HEK293 (cell line): ENCODE data around the gene ABLIM2.

Source experiments
- CTCF ChIA-PET: fragments of 350-600 bp; formaldehyde crosslinking; extraction: SDS; loops from one replicate; lab custom pipeline; 2021; ENCODE audit warnings: antibody characterized with exemption; lab: Yijun Ruan, JAX
- POLR2A ChIA-PET: fragments of 300-600 bp; formaldehyde crosslinking; extraction: SDS; loops from one replicate; lab custom pipeline; 2020; ENCODE audit warnings: antibody characterized with exemption, inconsistent platforms; lab: Yijun Ruan, JAX
- H3K27ac ChIP-seq: fragments of 200-500 bp; sonication (Bioruptor generic); 2 replicates; pipeline ENCODE4 v1.5.1; 2014; ENCODE audit warnings: low read depth, low read length, control low read depth, inconsistent platforms; ENCODE audit errors: extremely low read depth
- H3K36me3 ChIP-seq, 2 experiments: fragments of 200-500 bp in 1 of 2; sonication (Bioruptor generic) in 1 of 2; 1 replicate in 1 of 2; 2 replicates in 1 of 2; pipeline ENCODE4 v1.5.1; 2014 to 2017; ENCODE audit warnings: inconsistent platforms in 2 of 2, low read length in 2 of 2; ENCODE audit not compliant: control insufficient read depth in 2 of 2, insufficient read depth in 1 of 2
- H3K4me1 ChIP-seq: fragments of 200-500 bp; sonication (Bioruptor generic); 2 replicates; pipeline ENCODE4 v1.5.1; 2014; ENCODE audit warnings: mild to moderate bottlenecking, low read length, inconsistent platforms; ENCODE audit not compliant: control insufficient read depth, insufficient read depth
- H3K4me3 ChIP-seq: 2 replicates; pipeline ENCODE4 v1.5.1; 2011; ENCODE audit warnings: low read depth, mild to moderate bottlenecking, control low read depth, low read length, moderate library complexity
- H3K9me3 ChIP-seq: fragments of 200-500 bp; sonication (Bioruptor generic); 2 replicates; pipeline ENCODE4 v1.5.1; 2014; ENCODE audit warnings: low read depth, low read length, inconsistent platforms; ENCODE audit not compliant: control insufficient read depth, insufficient read depth
- FEZF1 ChIP-seq: fragments of 450-650 bp; formaldehyde crosslinking; IDR thresholded peaks from 2 replicates; pipeline ENCODE4 v1.5.1; 2016; ENCODE audit warnings: missing biosample characterization, missing genetic modification characterization
- GLIS1 ChIP-seq: fragments of 450-650 bp; formaldehyde crosslinking; IDR thresholded peaks from 2 replicates; pipeline ENCODE4 v1.5.1; 2016; ENCODE audit warnings: missing biosample characterization, missing genetic modification characterization
- KLF9 ChIP-seq: fragments of 450-650 bp; formaldehyde crosslinking; IDR thresholded peaks from 2 replicates; pipeline ENCODE4 v1.5.1; 2016; ENCODE audit warnings: missing biosample characterization, missing genetic modification characterization, low read depth
- YY1 ChIP-seq: fragments of 450-650 bp; formaldehyde crosslinking; IDR thresholded peaks from 2 replicates; pipeline ENCODE4 v1.5.1; 2018; ENCODE audit warnings: missing biosample characterization, missing genetic modification characterization
- ZNF248 ChIP-seq: fragments of 450-650 bp; formaldehyde crosslinking; IDR thresholded peaks from 2 replicates; pipeline ENCODE4 v1.5.1; 2017; ENCODE audit warnings: missing biosample characterization, missing genetic modification characterization
- ZNF473 ChIP-seq: fragments of 450-650 bp; formaldehyde crosslinking; IDR thresholded peaks from 2 replicates; pipeline ENCODE4 v1.5.1; 2017; ENCODE audit warnings: missing biosample characterization, missing genetic modification characterization
- ZNF521 ChIP-seq: fragments of 450-650 bp; formaldehyde crosslinking; IDR thresholded peaks from 2 replicates; pipeline ENCODE4 v1.5.1; 2017; ENCODE audit warnings: missing biosample characterization, mild to moderate bottlenecking, missing genetic modification characterization
- ZNF626 ChIP-seq: fragments of 450-650 bp; sonication (Bioruptor Pico); formaldehyde crosslinking; IDR thresholded peaks from 2 replicates; pipeline ENCODE4 v1.5.1; 2018; ENCODE audit warnings: missing biosample characterization, missing genetic modification characterization, inconsistent platforms
- ZNF747 ChIP-seq: fragments of 450-650 bp; formaldehyde crosslinking; IDR thresholded peaks from 2 replicates; pipeline ENCODE4 v1.5.1; 2016; ENCODE audit warnings: missing biosample characterization, missing genetic modification characterization
- ZNF785 ChIP-seq: fragments of 450-650 bp; formaldehyde crosslinking; IDR thresholded peaks from 2 replicates; pipeline ENCODE4 v1.5.1; 2016; ENCODE audit warnings: missing biosample characterization, missing genetic modification characterization
- ZSCAN16 ChIP-seq: fragments of 450-650 bp; formaldehyde crosslinking; IDR thresholded peaks from 2 replicates; pipeline ENCODE4 v1.5.1; 2016; ENCODE audit warnings: missing biosample characterization, missing genetic modification characterization
- TF ChIP-seq, protein P1 (sequence below): fragments of 450-650 bp; formaldehyde crosslinking; IDR thresholded peaks from 2 replicates; pipeline ENCODE4 v1.5.1; 2016; ENCODE audit warnings: missing biosample characterization, missing genetic modification characterization
- TF ChIP-seq, protein P2 (sequence below): fragments of 450-650 bp; formaldehyde crosslinking; IDR thresholded peaks from 2 replicates; pipeline ENCODE4 v1.5.1; 2017; ENCODE audit warnings: missing biosample characterization, missing genetic modification characterization
- TF ChIP-seq, protein P3 (sequence below): fragments of 450-650 bp; formaldehyde crosslinking; IDR thresholded peaks from 2 replicates; pipeline ENCODE4 v1.5.1; 2016; ENCODE audit warnings: missing biosample characterization, missing genetic modification characterization
- TF ChIP-seq, protein P4 (sequence below): fragments of 450-650 bp; formaldehyde crosslinking; IDR thresholded peaks from 2 replicates; pipeline ENCODE4 v1.5.1; 2016; ENCODE audit warnings: missing biosample characterization, missing genetic modification characterization

The ABLIM2 gene

DNA sequence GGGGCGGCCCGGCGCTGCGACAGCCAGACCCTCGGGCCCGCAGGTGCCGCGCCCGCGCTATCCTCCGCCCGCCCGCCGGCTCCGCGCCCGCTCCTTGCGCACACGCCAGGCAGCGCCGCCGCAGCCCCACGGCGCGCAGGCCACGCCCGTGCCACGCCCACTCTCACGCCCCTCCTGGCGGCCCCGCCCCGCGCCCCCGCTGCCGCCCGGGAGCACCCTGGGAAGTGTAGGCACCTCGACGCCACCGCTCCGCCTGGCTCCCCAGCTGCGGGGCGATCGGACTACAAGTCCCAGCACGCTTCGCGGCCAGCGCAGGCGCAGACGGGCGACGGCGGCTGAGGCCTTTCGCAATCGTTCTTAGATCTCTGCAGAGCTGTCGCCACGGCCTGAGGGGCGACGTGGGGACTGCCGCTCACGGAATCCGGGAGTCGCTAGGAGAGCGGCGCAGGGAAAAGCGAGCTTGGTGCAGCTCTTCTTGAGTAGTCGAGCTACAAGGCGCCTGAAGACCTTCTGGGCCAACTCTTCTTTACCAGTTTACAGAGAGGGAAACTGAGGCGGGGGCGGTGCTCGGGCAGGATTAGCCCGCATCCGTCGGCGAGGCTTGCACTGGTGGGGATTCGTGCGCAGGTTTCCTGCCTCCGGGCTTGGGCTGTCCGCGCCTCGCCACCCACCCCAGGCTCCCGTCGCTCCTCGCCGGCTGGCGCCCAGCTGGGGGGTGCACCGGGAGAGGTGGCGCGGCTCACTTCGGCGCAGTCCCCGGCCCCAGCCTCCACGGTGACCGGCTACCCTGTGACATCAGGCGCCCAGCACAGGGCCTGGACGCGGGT, at the start of gene ABLIM2 (continued):
- TF ChIP-seq KLF9 (tag by site-specific recombination), result peak; percentile 93

DNA sequence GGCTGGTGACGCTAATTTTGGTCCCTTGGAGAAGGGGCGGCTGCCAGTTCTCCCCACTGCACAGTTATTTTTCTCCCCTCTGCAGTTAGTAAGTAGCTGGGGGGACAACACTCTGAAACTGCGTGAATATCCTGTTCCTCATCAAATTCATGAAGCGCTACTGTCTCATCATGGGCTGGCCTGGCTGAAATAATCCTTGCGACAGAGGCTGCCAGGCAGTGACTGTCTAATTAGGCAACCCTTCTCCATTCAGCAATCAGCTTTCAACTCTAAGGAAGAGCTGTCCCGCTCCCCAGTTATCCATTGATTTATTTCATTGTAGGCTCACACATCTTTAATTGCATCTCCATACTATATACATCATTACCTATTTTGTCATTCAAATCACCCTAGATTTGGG, 48.7 kb upstream of the ABLIM2 start:
- Histone ChIP-seq H3K9me3 (no peaks in the 10 kb centered on the region), H3K4me3 (no peak overlapping the region), H3K27ac (no peak overlapping the region), H3K36me3 (no peaks in the 10 kb centered on the region), H3K4me1 (no peaks in the 10 kb centered on the region)
- TF ChIP-seq YY1 (tag by site-specific recombination), result no peak
- TF ChIP-seq, protein P1, sequence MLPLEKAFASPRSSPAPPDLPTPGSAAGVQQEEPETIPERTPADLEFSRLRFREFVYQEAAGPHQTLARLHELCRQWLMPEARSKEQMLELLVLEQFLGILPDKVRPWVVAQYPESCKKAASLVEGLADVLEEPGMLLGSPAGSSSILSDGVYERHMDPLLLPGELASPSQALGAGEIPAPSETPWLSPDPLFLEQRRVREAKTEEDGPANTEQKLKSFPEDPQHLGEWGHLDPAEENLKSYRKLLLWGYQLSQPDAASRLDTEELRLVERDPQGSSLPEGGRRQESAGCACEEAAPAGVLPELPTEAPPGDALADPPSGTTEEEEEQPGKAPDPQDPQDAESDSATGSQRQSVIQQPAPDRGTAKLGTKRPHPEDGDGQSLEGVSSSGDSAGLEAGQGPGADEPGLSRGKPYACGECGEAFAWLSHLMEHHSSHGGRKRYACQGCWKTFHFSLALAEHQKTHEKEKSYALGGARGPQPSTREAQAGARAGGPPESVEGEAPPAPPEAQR (tag by site-specific recombination), result no peak
- TF ChIP-seq ZNF248 (tag by site-specific recombination), result no peak
- TF ChIP-seq ZNF747 (tag by site-specific recombination), result no peak
- TF ChIP-seq, protein P2, sequence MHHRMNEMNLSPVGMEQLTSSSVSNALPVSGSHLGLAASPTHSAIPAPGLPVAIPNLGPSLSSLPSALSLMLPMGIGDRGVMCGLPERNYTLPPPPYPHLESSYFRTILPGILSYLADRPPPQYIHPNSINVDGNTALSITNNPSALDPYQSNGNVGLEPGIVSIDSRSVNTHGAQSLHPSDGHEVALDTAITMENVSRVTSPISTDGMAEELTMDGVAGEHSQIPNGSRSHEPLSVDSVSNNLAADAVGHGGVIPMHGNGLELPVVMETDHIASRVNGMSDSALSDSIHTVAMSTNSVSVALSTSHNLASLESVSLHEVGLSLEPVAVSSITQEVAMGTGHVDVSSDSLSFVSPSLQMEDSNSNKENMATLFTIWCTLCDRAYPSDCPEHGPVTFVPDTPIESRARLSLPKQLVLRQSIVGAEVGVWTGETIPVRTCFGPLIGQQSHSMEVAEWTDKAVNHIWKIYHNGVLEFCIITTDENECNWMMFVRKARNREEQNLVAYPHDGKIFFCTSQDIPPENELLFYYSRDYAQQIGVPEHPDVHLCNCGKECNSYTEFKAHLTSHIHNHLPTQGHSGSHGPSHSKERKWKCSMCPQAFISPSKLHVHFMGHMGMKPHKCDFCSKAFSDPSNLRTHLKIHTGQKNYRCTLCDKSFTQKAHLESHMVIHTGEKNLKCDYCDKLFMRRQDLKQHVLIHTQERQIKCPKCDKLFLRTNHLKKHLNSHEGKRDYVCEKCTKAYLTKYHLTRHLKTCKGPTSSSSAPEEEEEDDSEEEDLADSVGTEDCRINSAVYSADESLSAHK (tag by site-specific recombination), result no peak
- no peak for TF ChIP-seq FEZF1
- no peak for TF ChIP-seq ZNF521 (tag by site-specific recombination)
- TF ChIP-seq, protein P3, sequence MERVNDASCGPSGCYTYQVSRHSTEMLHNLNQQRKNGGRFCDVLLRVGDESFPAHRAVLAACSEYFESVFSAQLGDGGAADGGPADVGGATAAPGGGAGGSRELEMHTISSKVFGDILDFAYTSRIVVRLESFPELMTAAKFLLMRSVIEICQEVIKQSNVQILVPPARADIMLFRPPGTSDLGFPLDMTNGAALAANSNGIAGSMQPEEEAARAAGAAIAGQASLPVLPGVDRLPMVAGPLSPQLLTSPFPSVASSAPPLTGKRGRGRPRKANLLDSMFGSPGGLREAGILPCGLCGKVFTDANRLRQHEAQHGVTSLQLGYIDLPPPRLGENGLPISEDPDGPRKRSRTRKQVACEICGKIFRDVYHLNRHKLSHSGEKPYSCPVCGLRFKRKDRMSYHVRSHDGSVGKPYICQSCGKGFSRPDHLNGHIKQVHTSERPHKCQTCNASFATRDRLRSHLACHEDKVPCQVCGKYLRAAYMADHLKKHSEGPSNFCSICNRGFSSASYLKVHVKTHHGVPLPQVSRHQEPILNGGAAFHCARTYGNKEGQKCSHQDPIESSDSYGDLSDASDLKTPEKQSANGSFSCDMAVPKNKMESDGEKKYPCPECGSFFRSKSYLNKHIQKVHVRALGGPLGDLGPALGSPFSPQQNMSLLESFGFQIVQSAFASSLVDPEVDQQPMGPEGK (tag by site-specific recombination), result no peak
- no peak for TF ChIP-seq ZNF626 (tag by site-specific recombination)
- TF ChIP-seq, protein P4, sequence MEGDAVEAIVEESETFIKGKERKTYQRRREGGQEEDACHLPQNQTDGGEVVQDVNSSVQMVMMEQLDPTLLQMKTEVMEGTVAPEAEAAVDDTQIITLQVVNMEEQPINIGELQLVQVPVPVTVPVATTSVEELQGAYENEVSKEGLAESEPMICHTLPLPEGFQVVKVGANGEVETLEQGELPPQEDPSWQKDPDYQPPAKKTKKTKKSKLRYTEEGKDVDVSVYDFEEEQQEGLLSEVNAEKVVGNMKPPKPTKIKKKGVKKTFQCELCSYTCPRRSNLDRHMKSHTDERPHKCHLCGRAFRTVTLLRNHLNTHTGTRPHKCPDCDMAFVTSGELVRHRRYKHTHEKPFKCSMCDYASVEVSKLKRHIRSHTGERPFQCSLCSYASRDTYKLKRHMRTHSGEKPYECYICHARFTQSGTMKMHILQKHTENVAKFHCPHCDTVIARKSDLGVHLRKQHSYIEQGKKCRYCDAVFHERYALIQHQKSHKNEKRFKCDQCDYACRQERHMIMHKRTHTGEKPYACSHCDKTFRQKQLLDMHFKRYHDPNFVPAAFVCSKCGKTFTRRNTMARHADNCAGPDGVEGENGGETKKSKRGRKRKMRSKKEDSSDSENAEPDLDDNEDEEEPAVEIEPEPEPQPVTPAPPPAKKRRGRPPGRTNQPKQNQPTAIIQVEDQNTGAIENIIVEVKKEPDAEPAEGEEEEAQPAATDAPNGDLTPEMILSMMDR, result no peak
- no peak for TF ChIP-seq ZNF785 (tag by site-specific recombination)
- TF ChIP-seq GLIS1, result no peak
- TF ChIP-seq ZNF473 (tag by site-specific recombination), result no peak
- TF ChIP-seq ZSCAN16 (tag by site-specific recombination), result no peak
- ChIA-PET POLR2A (interaction anchor here (0.5 kb wide), 1 partner anchor 15 kb away, joined by 5 read pairs; no protein-coding TSS in a partner anchor), CTCF (no interaction called here)
